Cardiac fibroblast (primary cell): ENCODE data around the gene AFF3.

ENCODE experiments used
- DNase-seq, 2 donors: peaks; one replicate each; pipeline versions ENCODE4 v3.0.0 to v3.0.0-alpha.2; 2010; ENCODE audit warnings: low read depth in 2 of 2
- H3K4me3 ChIP-seq, 2 donors: replicated peaks in 1 of 2; 1 replicate in 1 of 2; 2 replicates in 1 of 2; pipeline ENCODE4 v1.5.1; 2011; ENCODE audit warnings: low read depth in 2 of 2, low read length in 2 of 2, mild to moderate bottlenecking in 2 of 2, moderate library complexity in 1 of 2
- TF ChIP-seq, protein P1 (sequence below): IDR thresholded peaks from one replicate; pipeline ENCODE4 v1.5.1; 2011; ENCODE audit warnings: low read depth, mild to moderate bottlenecking, low read length, inconsistent platforms

The AFF3 gene

GRCh38 chr2:100137866-100138570 is 4.4 kb downstream of the AFF3 start:
- no peak overlapping the region for H3K4me3 ChIP-seq
- TF ChIP-seq, protein P1, sequence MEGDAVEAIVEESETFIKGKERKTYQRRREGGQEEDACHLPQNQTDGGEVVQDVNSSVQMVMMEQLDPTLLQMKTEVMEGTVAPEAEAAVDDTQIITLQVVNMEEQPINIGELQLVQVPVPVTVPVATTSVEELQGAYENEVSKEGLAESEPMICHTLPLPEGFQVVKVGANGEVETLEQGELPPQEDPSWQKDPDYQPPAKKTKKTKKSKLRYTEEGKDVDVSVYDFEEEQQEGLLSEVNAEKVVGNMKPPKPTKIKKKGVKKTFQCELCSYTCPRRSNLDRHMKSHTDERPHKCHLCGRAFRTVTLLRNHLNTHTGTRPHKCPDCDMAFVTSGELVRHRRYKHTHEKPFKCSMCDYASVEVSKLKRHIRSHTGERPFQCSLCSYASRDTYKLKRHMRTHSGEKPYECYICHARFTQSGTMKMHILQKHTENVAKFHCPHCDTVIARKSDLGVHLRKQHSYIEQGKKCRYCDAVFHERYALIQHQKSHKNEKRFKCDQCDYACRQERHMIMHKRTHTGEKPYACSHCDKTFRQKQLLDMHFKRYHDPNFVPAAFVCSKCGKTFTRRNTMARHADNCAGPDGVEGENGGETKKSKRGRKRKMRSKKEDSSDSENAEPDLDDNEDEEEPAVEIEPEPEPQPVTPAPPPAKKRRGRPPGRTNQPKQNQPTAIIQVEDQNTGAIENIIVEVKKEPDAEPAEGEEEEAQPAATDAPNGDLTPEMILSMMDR = no peak
- DNase-seq = no peak

DNA sequence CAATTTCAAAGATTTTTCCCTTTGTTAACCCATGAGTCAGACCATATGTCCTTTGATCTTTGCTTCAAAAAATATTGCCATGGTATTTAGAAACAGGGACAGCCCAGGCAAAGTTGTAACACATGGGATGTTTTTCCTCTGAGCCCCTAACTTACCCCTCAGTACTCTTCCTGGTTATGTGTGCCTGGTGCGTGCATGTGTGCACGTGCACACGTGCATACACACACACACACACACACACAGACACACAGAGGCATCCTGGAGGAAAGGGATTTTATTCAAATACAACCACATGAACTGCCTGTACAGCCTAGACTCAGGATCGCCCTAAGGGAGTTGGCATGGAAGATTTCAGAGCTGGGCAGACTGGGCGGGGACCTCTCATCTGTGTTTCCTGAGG is 5.1 kb downstream of the AFF3 start:
- H3K4me3 ChIP-seq = no peak overlapping the region
- no peak for DNase-seq
- TF ChIP-seq, protein P1 = no peak

GRCh38 chr2:100136310-100136709 is 6.1 kb downstream of the AFF3 start:
- no peak overlapping the region for H3K4me3 ChIP-seq
- TF ChIP-seq, protein P1 = no peak
- no peak for DNase-seq

DNA sequence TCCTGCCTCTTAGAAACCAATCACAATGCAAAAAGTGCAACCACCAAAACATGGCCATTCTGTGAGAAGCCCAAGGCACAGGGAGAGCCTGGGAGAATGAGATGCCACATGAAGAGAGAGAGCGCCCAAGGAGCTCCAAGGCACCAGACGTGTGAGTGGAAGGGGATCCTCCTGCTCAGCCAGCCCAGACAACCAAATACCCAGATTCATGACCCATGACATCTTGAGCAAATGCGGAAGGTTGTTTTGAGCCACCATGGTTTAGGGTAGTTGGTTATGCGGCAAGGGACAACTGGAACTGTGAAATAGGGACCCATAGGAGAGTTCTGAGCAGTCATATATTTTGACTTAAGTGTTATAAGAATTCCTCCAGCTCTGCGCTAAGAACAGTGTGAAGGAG is 7.0 kb downstream of the AFF3 start:
- TF ChIP-seq, protein P1 = no peak
- DNase-seq = no peak
- no peak overlapping the region for H3K4me3 ChIP-seq

DNA sequence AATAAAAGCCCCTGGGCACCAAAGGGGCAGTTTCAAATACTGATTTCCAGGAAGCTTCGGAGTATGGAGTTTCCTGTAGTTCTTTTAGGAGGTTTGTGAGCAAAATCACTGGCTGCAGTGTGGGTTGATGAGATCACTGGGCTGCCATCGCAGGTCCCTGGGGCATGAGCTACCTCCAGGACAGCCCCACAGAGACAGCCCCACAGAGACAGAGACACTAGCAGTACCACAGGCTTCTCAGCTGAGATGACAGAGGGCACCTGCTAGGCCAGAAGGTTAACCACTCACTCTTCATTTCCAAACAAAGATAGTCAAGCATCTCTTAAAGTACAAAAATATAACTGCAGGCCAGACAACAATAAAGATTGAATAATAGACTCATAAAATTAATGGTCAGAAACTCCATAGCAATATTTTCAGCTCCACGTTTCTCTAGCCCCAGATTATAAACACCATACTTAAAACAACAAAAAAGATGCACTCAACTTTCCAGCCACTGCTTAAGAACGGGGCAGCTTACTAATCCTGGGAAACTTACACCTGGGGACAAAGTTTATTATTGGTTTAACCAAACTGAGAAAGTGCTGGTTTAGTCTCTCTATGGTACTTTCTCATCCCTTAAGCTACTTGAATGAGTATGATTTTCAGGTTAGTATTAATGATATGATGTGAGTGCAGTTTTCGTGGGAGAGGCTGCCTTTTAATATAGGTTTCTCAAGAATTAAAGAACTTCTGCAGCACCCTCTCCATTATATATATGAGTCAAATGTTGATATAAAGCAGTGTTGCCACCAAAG is 11.6 kb downstream of the AFF3 start:
- DNase-seq = no peak
- no peak overlapping the region for H3K4me3 ChIP-seq
- TF ChIP-seq, protein P1 = no peak

GRCh38 chr2:100126897-100127401 is 15.4 kb downstream of the AFF3 start:
- no peak overlapping the region for H3K4me3 ChIP-seq
- DNase-seq = no peak
- TF ChIP-seq, protein P1 = no peak
